ENCODE data around the gene CDKN2B-AS1. TPM values are rescaled to one million over a fixed set of nuclear protein-coding genes. Genes with fewer than 3 reads are reported as not detected.
A peak's percentile ranks its signal among the peaks of the same experiment; 100 is the strongest.

Gene CDKN2B-AS1
- total RNA-seq, 6 experiments from 2014 or later: 0.61 to 1.5 (median 1.2) TPM

GRCh38 chr9:21984101-21984500, 10.5 kb upstream of the CDKN2B-AS1 start:
- no peaks in the 10 kb centered on the region for H3K27me3 Mint-ChIP-seq (ENCODE audit: insufficient read depth)

DNA sequence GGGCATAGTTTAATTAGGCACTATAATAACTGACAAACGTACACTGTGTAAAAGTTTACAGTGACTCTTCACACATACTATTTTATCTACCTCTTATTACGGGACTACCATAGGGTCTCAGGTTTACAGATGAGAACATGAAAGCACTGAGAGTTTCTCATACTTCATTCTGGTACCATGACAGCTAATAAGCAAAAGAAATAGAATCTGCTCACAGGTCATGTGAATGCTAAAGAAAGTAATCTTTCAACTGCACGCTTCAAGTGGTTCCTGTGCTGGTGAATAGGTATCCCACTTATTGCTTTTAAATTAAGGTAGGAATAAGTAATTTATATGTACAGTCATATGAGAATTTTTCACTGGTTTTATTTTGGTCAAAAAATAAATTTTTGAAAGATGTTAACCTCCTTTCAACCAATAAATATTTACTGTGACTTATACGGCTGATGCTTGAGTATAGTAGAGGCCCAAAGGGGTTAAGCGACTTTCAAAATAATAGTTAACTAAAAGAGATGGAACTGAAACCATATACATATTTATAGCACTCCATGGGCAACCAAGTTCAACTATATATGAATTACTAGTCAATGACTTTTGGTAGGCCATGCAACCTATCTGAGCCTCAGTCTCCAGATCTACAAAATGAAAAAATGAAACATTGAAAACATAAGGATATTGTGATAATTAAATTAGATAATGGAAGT, 8.5 kb upstream of the CDKN2B-AS1 start:
- no peaks in the 10 kb centered on the region for H3K27me3 Mint-ChIP-seq (ENCODE audit: insufficient read depth)
- peak overlapping the region; percentile 96 for H3K27ac Mint-ChIP-seq
- peaks cover 15% of the 10 kb centered on the region for H3K36me3 Mint-ChIP-seq (ENCODE audit: low read depth)
- H3K9me3 Mint-ChIP-seq: no peaks in the 10 kb centered on the region
- peaks cover 57% of the 10 kb centered on the region for H3K4me1 Mint-ChIP-seq (ENCODE audit: low read depth)
- TF ChIP-seq CTCF (IDR thresholded peaks at IDR 0.05): no peak
- H3K4me3 Mint-ChIP-seq: peak overlapping the region; percentile 88; the same call in 1 of the 2 replicates
- DNase-seq: no peak

More at GRCh38 chr9:21984101-21984500, 10.5 kb upstream of the CDKN2B-AS1 start:
- Mint-ChIP-seq H3K27ac (no peak overlapping the region), H3K4me1 (ENCODE audit: low read depth) (peaks cover 40% of the 10 kb centered on the region), H3K4me3 (no peak overlapping the region), H3K36me3 (ENCODE audit: low read depth) (peaks cover 6% of the 10 kb centered on the region; the same call in 1 of the 2 replicates), H3K9me3 (no peaks in the 10 kb centered on the region)
- no peak for DNase-seq
- no peak for TF ChIP-seq CTCF (IDR thresholded peaks at IDR 0.05)

DNA sequence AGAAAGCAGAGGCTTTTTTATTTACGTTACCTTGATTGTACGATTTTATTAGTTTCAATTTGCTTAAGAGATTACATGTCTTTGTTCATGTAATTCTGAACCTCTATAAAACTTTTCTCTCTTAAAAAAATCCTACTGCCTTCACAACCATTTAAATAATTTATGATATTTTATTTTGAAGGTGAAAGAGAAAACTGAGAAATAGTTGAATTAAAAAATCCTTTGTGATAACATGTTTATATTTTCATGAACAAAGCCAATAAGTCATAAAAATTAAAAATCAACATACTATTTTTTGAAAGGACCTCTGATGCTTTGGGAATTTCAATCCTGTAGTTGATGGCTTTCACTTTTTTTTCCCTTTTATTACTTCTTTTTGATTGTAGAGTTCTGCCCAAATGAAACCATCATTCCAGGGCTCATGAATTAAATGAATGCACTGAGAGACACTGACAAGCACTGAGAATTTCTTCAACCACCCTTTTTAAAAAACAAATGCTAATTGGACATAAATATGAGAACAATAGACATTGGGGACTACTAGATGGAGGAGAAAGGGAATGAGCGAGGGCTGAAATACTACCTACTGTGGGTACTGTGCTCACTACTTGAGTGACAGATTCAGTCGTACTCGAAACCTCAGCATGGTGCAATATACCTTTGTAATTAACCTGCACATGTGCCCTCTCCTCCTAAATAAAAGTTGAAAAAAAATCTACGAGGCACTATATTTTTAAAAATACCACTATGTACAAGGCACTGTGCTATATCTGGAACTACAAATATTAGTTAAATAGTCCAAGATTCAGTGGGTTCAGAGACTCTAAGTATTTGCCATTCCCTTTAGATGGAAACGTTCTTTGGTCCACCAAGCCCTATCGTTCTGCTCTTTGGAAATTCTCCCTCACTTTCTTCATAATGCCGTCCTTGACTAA, 6.3 kb upstream of the CDKN2B-AS1 start:
- peaks cover 15% of the 10 kb centered on the region for H3K36me3 Mint-ChIP-seq (ENCODE audit: low read depth)

DNA sequence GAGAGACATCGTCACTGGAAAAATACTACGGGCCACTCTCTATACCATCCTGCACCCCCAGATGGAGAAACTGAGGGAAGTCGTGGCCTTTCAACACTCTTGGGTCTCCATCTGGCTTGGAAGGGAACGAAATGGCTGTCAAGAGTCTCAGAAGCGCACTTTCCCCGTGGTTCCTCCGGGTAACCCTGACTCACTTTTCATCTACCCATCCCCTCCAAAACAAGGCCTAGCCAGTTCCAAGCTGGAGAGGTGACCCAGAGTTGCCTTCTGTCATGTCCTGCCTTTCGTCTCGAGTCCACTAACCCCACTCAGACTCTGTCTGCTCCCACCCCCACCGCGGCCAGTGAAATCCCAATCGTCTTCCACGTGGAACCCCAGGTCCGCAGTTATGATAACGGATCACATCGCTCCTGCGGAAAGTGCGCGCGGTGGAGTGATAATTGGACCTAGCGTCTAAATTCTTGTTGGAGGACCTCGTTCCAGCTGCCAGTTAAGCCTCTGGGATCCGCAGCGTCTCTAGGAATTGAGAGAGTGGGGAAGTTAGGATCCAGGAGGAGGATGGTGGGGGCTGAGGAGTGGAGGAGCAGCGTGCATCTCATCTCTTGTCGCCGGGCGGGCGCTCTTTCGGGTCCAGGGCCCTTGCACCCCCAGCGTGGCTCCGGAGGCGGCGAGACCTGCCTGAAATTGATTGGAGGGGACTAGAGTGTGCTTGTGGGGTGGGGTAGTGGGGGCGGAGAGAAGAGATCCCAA, 5.0 kb upstream of the CDKN2B-AS1 start:
- Mint-ChIP-seq H3K4me1 (ENCODE audit: low read depth) (peaks cover 68% of the 10 kb centered on the region), H3K27ac (peak overlapping the region; percentile 90), H3K36me3 (ENCODE audit: low read depth) (peaks cover 15% of the 10 kb centered on the region), H3K9me3 (no peaks in the 10 kb centered on the region), H3K4me3 (peak overlapping the region; percentile 88), H3K27me3 (ENCODE audit: insufficient read depth) (peaks cover 3% of the 10 kb centered on the region; the same call in 1 of the 2 replicates)
- TF ChIP-seq CTCF (IDR thresholded peaks at IDR 0.05): no peak
- DNase-seq: no peak

More for the DNA sequence above, 6.3 kb upstream of the CDKN2B-AS1 start:
- H3K27me3 Mint-ChIP-seq (ENCODE audit: insufficient read depth): peaks cover under 1% of the 10 kb centered on the region; the same call in 1 of the 2 replicates
- H3K4me1 Mint-ChIP-seq (ENCODE audit: low read depth): peaks cover 64% of the 10 kb centered on the region
- no peak for DNase-seq
- TF ChIP-seq CTCF (IDR thresholded peaks at IDR 0.05): no peak
- peak overlapping the region; percentile 88 for H3K4me3 Mint-ChIP-seq
- H3K9me3 Mint-ChIP-seq: no peaks in the 10 kb centered on the region
- H3K27ac Mint-ChIP-seq: peak overlapping the region; percentile 96

Measured in HFFc6 (cell line).